ENCODE results near the gene ARID3C.
A peak's percentile ranks its signal among the peaks of the same experiment; 100 is the strongest.

ARID3C gene

GRCh38 chr9:34646211-34647083 is 17.6 kb upstream of the ARID3C start, which contains the start of gene GALT (continued):
- no peak for TF ChIP-seq ZNF777 (tag by site-specific recombination; IDR thresholded peaks at IDR 0.05; ENCODE audit: borderline replicate concordance)
- no peak for TF ChIP-seq MYNN (tag by site-specific recombination; IDR thresholded peaks at IDR 0.05; ENCODE audit: borderline replicate concordance)
- TF ChIP-seq ZBTB7A (tag by site-specific recombination; IDR thresholded peaks at IDR 0.05; ENCODE audit: low read depth): no peak
- TF ChIP-seq ZNF658 (tag by site-specific recombination; IDR thresholded peaks at IDR 0.05): no peak
- TF ChIP-seq ZFHX2 (tag by site-specific recombination; conservative IDR thresholded peaks at IDR 0.05): no peak
- TF ChIP-seq ZNF48 (tag by site-specific recombination; IDR thresholded peaks at IDR 0.05): no peak
- no peak for TF ChIP-seq ZNF18 (tag by site-specific recombination; IDR thresholded peaks at IDR 0.05)
- no peak for TF ChIP-seq ZNF571 (tag by site-specific recombination; IDR thresholded peaks at IDR 0.05)
- no peak for TF ChIP-seq ZNF580 (tag by site-specific recombination; IDR thresholded peaks at IDR 0.05)
- TF ChIP-seq ZNF639 (tag by site-specific recombination; IDR thresholded peaks at IDR 0.05): no peak
- peak; percentile 89 for TF ChIP-seq ZNF335 (tag by site-specific recombination; conservative IDR thresholded peaks at IDR 0.05)
- TF ChIP-seq ZNF704 (tag by site-specific recombination; IDR thresholded peaks at IDR 0.05): no peak
- peak; percentile 74 for TF ChIP-seq GLIS2 (tag by site-specific recombination; IDR thresholded peaks at IDR 0.05)
- no peak; the same call in none of the 2 replicates for TF ChIP-seq ZNF660 (tag by site-specific recombination; IDR thresholded peaks at IDR 0.05)
- TF ChIP-seq ZNF548 (tag by site-specific recombination; IDR thresholded peaks at IDR 0.05): no peak
- TF ChIP-seq ZNF610 (tag by site-specific recombination; IDR thresholded peaks at IDR 0.05; ENCODE audit: borderline replicate concordance): peak; percentile 11; the same call in 1 of the 2 replicates
- TF ChIP-seq ZNF645 (tag by site-specific recombination; IDR thresholded peaks at IDR 0.05): no peak
- TF ChIP-seq ZNF747 (tag by site-specific recombination; IDR thresholded peaks at IDR 0.05): no peak
- peak; percentile 46; the same call in 1 of the 2 replicates for TF ChIP-seq ZNF76 (tag by site-specific recombination; IDR thresholded peaks at IDR 0.05; ENCODE audit: borderline replicate concordance, low read depth)
- TF ChIP-seq ZNF654 (tag by site-specific recombination; IDR thresholded peaks at IDR 0.05; ENCODE audit: low read depth): no peak
- TF ChIP-seq EGR2 (tag by site-specific recombination; IDR thresholded peaks at IDR 0.05; ENCODE audit: low read depth): no peak
- no peak for TF ChIP-seq TSHZ1 (tag by site-specific recombination; IDR thresholded peaks at IDR 0.05; ENCODE audit: borderline replicate concordance)
- no peak for TF ChIP-seq ZNF362 (tag by site-specific recombination; IDR thresholded peaks at IDR 0.05)
- no peak for TF ChIP-seq ZNF560 (tag by site-specific recombination; IDR thresholded peaks at IDR 0.05; ENCODE audit: borderline replicate concordance)
- TF ChIP-seq ZNF175 (tag by site-specific recombination; IDR thresholded peaks at IDR 0.05): no peak
- TF ChIP-seq RBAK (tag by site-specific recombination; IDR thresholded peaks at IDR 0.05): no peak
- peak; percentile 32; the same call in 1 of the 2 replicates for TF ChIP-seq ZNF692 (tag by site-specific recombination; IDR thresholded peaks at IDR 0.05)
